ENCODE data around the gene GNAT1. TPM values are rescaled to one million over a fixed set of nuclear protein-coding genes. Genes with fewer than 3 reads are reported as not detected.
A peak's percentile ranks its signal among the peaks of the same experiment; 100 is the strongest.

Gene GNAT1
- total RNA-seq = 0.08 TPM

DNA sequence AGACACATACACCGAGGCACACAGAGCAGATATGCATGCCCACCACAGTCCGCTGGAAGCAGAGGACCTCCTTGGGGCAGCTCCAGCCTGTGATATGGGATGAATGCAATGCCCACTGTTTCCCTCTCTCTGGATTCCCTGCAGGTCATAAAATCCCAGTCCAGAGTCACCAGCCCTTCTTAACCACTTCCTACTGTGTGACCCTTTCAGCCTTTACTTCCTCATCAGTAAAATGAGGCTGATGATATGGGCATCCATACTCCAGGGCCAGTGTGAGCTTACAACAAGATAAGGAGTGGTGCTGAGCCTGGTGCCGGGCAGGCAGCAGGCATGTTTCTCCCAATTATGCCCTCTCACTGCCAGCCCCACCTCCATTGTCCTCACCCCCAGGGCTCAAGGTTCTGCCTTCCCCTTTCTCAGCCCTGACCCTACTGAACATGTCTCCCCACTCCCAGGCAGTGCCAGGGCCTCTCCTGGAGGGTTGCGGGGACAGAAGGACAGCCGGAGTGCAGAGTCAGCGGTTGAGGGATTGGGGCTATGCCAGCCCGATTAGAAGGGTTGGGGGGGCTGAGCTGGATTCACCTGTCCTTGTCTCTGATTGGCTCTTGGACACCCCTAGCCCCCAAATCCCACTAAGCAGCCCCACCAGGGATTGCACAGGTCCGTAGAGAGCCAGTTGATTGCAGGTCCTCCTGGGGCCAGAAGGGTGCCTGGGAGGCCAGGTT is at the start of gene GNAT1:
GNAT1 (plus strand) TSS at position 675 of the 725 bp plus-strand sequence. CDS start 116 bp downstream, outside the sequence.
- peak; percentile 1 for ATAC-seq

- peak; percentile 53 for ATAC-seq
Observed at GRCh38 chr3:50146316-50146901, 45.0 kb upstream of the GNAT1 start.

DNA sequence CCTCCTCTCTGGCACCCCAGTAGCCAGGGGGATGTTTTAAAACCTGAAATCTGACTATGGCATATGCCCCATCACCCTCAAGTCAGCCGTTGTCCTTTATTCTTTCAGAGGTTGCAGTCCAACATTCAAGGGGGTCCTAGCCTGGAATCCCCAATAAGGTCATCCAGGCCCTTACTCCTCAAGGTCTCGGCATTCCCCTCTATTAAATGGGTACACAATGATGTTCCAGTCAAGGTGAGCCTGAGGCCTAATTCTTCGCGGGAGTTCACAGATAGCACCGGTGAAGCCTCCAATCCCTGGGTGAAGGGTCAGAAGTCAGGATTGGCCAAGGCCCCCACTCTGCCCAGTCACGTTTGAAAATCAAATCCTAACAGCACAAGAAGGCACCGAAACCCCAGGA is 44.4 kb upstream of the GNAT1 start:
- ATAC-seq = no peak

- ATAC-seq = no peak
Observed at GRCh38 chr3:50147447-50147846, 44.0 kb upstream of the GNAT1 start.

DNA sequence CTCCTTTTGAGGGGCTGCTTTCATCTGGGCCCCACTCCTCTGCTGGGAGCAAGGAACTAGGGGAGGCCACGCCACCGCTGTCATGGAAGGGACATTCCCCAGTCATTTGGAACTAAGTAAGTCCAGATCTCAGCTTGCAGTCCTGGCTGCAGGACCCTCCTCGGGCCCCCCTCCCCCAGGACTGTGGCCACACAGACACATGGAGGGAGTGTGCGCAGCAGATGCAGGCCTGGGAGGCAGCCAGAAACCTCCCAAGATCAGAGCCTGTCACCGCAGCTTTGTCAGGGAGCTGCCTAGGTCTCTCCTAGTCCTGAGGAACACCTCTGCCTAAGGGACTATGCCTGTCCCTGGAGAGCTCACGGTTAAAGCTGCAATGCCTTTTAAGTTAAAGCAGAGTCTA is 43.5 kb upstream of the GNAT1 start:
- no peak for ATAC-seq

DNA sequence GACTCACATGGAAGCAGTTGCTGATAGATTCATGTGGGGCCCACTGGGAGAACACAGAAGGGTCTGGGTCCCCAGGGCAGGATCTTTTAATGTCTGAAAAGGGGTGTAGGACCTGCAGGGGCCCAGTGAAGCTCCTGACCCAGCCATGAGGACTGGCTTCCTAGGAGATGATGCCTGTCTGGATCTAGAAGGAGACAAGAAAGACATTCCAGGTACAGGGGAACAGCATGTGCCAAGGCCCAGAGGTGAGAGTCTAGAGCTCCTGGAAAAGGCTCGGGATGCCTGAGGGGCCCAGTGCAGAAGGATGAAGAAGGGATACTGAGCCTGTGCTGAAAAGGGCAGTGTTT is 41.0 kb upstream of the GNAT1 start:
- ATAC-seq = no peak

DNA sequence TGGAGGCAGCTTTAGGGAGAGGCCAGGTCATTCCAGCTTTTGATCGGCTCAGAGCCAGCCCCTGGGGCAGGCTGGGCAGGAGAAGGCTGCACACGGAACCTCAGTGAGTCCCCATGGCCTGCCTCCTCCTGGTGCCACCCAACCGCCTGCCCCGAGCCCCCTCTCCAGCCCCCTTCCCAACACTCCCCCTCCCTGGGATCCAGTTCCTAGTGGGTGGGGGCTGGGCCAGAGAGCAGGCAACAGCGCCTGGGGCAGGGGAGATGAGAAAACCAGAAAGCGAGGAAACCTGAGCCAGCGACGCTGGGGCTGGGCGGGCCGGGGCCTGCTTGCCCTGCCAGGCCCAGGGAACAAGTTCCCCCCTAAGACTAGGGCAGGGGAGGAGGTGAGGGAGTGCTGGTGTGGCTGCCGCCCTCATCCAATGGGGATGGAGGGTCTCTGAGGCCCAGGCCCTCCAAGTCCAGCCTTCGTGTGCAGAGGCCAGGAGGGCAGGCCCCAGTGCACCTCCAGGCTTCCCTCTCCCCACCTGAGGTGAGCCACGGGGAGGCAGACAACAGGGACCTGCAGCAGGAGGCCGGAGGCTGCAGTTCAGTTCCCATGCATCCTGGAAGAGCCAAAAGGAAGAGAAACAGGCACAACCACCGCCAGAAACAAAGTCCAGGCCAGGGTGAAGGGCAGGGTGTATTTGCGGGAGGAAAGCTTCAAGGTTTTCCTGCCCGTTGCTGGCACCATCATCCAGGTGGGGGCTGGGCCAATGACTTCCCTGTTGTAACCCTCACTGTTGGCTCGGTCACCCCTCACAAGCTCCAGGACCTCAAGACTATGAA is 40.3 kb upstream of the GNAT1 start:
- peak; percentile 54 for ATAC-seq

- ATAC-seq = peak; percentile 79
Observed at GRCh38 chr3:50151728-50152127, 39.7 kb upstream of the GNAT1 start.

DNA sequence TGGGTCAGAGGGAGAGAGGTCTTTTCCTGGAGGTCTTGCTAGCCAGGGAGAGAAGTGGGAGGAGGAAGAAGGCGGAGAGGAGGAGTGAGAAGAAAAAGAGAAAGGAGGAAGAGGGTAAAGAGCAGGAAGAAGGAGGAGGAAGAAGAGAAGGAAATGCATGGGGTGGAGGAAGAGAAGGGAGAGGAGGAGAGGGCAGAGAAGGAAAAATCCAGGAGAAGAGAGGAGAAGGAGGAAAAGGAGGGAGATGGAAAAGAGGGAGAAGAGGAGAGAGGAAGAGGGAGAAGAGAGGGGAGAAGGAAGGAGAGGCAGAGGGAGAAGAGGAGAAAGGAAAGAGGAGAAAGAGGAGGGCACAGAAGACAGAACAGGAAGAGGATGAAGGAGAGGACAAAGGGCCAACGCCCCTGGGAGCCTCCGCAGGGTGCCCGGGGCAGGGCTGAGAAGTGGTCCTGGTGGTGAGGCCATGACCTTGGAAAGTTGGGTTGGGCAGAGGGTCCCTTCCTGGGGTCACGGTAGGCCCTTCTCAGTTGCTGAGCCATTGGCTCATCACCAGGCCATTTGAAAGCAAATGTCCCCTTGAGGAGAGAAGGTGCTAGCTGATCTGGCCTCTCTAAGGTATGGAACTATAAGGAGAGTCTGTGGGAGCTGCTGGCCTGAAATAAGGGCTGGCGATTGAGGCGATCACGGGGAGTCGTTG is 37.5 kb upstream of the GNAT1 start:
- ATAC-seq = no peak

GRCh38 chr3:50154476-50154839 is 37.0 kb upstream of the GNAT1 start:
- ATAC-seq = no peak

- ATAC-seq = peak; percentile 50
Observed at GRCh38 chr3:50154840-50155490, 36.4 kb upstream of the GNAT1 start, which contains the start of gene SEMA3F. Gene SEMA3F, plus strand, starts transcription at chr3:50155324. Its CDS starts 4,299 bp downstream, at chr3:50159623.

DNA sequence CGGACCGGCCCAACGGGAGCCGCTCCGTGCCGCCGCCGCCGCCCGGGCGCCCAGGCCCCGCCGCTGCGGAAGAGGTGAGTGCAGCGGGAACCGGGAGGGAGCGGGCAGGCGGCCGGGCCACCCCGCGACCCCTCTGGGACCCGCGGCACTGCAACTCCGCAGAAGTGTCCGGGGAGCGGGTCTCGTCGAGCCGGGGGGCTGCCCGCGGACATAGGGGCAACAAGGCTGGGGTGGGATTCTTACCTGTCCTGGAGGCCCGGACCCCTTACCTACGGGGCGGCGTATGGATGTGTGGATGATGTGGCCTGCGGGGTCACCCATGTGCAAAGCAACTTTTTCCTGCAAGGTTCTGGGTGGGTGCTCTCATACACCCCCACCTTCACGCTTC is 35.9 kb upstream of the GNAT1 start:
- no peak for ATAC-seq

- no peak for ATAC-seq
Observed at GRCh38 chr3:50155891-50156290, 35.5 kb upstream of the GNAT1 start.

- ATAC-seq = peak; percentile 22
Observed at GRCh38 chr3:50156549-50157493, 34.6 kb upstream of the GNAT1 start.

GRCh38 chr3:50157827-50158529 is 33.4 kb upstream of the GNAT1 start:
- peak; percentile 58 for ATAC-seq

GRCh38 chr3:50158530-50159146 is 32.8 kb upstream of the GNAT1 start:
- ATAC-seq = no peak

GRCh38 chr3:50160561-50160983 is 30.8 kb upstream of the GNAT1 start:
- no peak for ATAC-seq

DNA sequence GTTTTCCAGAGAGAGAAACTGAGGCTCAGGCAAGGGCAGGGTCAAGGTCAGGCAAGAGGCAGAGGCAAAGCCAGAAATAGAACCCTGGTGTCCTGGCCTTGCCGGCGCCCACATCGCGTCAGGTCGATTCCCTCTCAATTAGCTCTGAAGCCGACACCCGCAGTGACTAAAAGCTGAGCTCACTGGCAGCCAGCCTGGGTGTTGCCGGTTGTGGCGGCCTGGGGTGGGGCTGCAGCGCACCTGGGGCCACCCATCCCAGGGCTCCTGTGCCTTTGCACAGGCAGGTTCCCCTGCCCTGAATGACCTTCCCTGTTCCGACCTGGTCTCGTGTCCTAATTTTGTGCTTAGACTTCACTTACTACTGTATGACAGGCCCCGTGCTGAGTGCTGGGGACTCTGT is 30.1 kb upstream of the GNAT1 start:
- ATAC-seq = peak; percentile 73

GRCh38 chr3:50162034-50162883 is 29.2 kb upstream of the GNAT1 start:
- no peak for ATAC-seq

All from esophagus mucosa (tissue), 1 donor.